HUES48 (cell line): ENCODE results near the gene KCNA2.

Experiments used
- H3K27ac ChIP-seq: one replicate; pipeline ENCODE4 v1.7.0; 2013; ENCODE audit warnings: low read depth, low read length, inconsistent platforms
- H3K27me3 ChIP-seq: 2 replicates; pipeline ENCODE4 v1.6.1; 2013; ENCODE audit warnings: mild to moderate bottlenecking, low read length; ENCODE audit not compliant: control insufficient read depth, insufficient read depth
- H3K36me3 ChIP-seq: 2 replicates; pipeline ENCODE4 v1.6.1; 2013; ENCODE audit warnings: low read length; ENCODE audit not compliant: control insufficient read depth, insufficient read depth
- H3K4me1 ChIP-seq: 2 replicates; pipeline ENCODE4 v1.6.1; 2013; ENCODE audit warnings: mild to moderate bottlenecking, low read length; ENCODE audit not compliant: control insufficient read depth, insufficient read depth
- H3K4me3 ChIP-seq: 2 replicates; pipeline ENCODE4 v1.5.1; 2013; ENCODE audit warnings: mild to moderate bottlenecking, low read depth, low read length
- H3K9ac ChIP-seq: 2 replicates; pipeline ENCODE4 v1.6.1; 2013; ENCODE audit warnings: mild to moderate bottlenecking, low read depth, low read length, moderate library complexity
- H3K9me3 ChIP-seq: 2 replicates; pipeline ENCODE4 v1.6.1; 2013; ENCODE audit warnings: low read length; ENCODE audit not compliant: control insufficient read depth, insufficient read depth

Gene KCNA2

GRCh38 chr1:110610696-110611286, 4.6 kb upstream of the KCNA2 start:
- Histone ChIP-seq H3K4me3 (no peak overlapping the region), H3K9ac (no peak overlapping the region), H3K4me1 (peaks cover under 1% of the 10 kb centered on the region; the same call in 1 of the 2 replicates), H3K36me3 (no peaks in the 10 kb centered on the region), H3K9me3 (no peaks in the 10 kb centered on the region), H3K27ac (no peak overlapping the region), H3K27me3 (peaks cover 92% of the 10 kb centered on the region)

- H3K9me3 ChIP-seq: no peaks in the 10 kb centered on the region
- H3K27me3 ChIP-seq: peaks cover 93% of the 10 kb centered on the region
- H3K36me3 ChIP-seq: no peaks in the 10 kb centered on the region
- H3K4me1 ChIP-seq: peaks cover 4% of the 10 kb centered on the region
- no peak overlapping the region for H3K27ac ChIP-seq
- no peak overlapping the region for H3K4me3 ChIP-seq
- H3K9ac ChIP-seq: no peak overlapping the region
Measured at GRCh38 chr1:110610084-110610483, 3.9 kb upstream of the KCNA2 start.

- Histone ChIP-seq H3K4me1 (peaks cover 4% of the 10 kb centered on the region), H3K36me3 (no peaks in the 10 kb centered on the region), H3K27me3 (peaks cover 95% of the 10 kb centered on the region), H3K9ac (no peak overlapping the region), H3K4me3 (peak overlapping the region; percentile 50), H3K27ac (no peak overlapping the region), H3K9me3 (no peaks in the 10 kb centered on the region)
Measured at GRCh38 chr1:110608247-110608646, 2.1 kb upstream of the KCNA2 start.

GRCh38 chr1:110607536-110608230, 1.5 kb upstream of the KCNA2 start:
- Histone ChIP-seq H3K4me3 (peak overlapping the region; percentile 50), H3K27me3 (peaks cover 96% of the 10 kb centered on the region), H3K9me3 (no peaks in the 10 kb centered on the region), H3K27ac (no peak overlapping the region), H3K4me1 (peaks cover 4% of the 10 kb centered on the region), H3K9ac (no peak overlapping the region), H3K36me3 (no peaks in the 10 kb centered on the region)

GRCh38 chr1:110606657-110607535, 738 bp upstream of the KCNA2 start:
- Histone ChIP-seq H3K27me3 (peaks cover 96% of the 10 kb centered on the region), H3K9ac (no peak overlapping the region), H3K27ac (no peak overlapping the region), H3K36me3 (no peaks in the 10 kb centered on the region), H3K4me1 (peaks cover 4% of the 10 kb centered on the region), H3K9me3 (no peaks in the 10 kb centered on the region), H3K4me3 (peak overlapping the region; percentile 69)

GRCh38 chr1:110605446-110605845, 712 bp downstream of the KCNA2 start:
- H3K4me3 ChIP-seq: peak overlapping the region; percentile 69; the same call in 1 of the 2 replicates
- no peak overlapping the region for H3K27ac ChIP-seq
- no peak overlapping the region for H3K9ac ChIP-seq
- H3K27me3 ChIP-seq: peaks cover 87% of the 10 kb centered on the region
- H3K4me1 ChIP-seq: peaks cover 4% of the 10 kb centered on the region
- H3K36me3 ChIP-seq: no peaks in the 10 kb centered on the region
- H3K9me3 ChIP-seq: no peaks in the 10 kb centered on the region

GRCh38 chr1:110604586-110605148, 1.5 kb downstream of the KCNA2 start:
- H3K9me3 ChIP-seq: no peaks in the 10 kb centered on the region
- no peak overlapping the region for H3K9ac ChIP-seq
- H3K4me1 ChIP-seq: peaks cover 4% of the 10 kb centered on the region
- no peak overlapping the region for H3K4me3 ChIP-seq
- no peaks in the 10 kb centered on the region for H3K36me3 ChIP-seq
- H3K27ac ChIP-seq: no peak overlapping the region
- H3K27me3 ChIP-seq: peaks cover 79% of the 10 kb centered on the region

- Histone ChIP-seq H3K4me3 (no peak overlapping the region), H3K4me1 (peaks cover 4% of the 10 kb centered on the region), H3K36me3 (no peaks in the 10 kb centered on the region), H3K9ac (no peak overlapping the region), H3K27me3 (peaks cover 66% of the 10 kb centered on the region), H3K27ac (no peak overlapping the region), H3K9me3 (no peaks in the 10 kb centered on the region)
Measured at GRCh38 chr1:110603058-110603457, 3.1 kb downstream of the KCNA2 start.

- Histone ChIP-seq H3K27ac (no peak overlapping the region), H3K9ac (no peak overlapping the region), H3K36me3 (no peaks in the 10 kb centered on the region), H3K4me3 (no peak overlapping the region), H3K27me3 (peaks cover 61% of the 10 kb centered on the region), H3K4me1 (peaks cover 4% of the 10 kb centered on the region), H3K9me3 (no peaks in the 10 kb centered on the region)
Measured at GRCh38 chr1:110602466-110602865, 3.7 kb downstream of the KCNA2 start.

- Histone ChIP-seq H3K27me3 (peaks cover 61% of the 10 kb centered on the region), H3K4me1 (peaks cover 4% of the 10 kb centered on the region), H3K9ac (no peak overlapping the region), H3K9me3 (no peaks in the 10 kb centered on the region), H3K36me3 (no peaks in the 10 kb centered on the region), H3K4me3 (no peak overlapping the region), H3K27ac (no peak overlapping the region)
Measured at GRCh38 chr1:110601332-110601731, 4.8 kb downstream of the KCNA2 start.
